Loucy (cell line): ENCODE data around the gene PDGFA.

ENCODE experiments used
- H2AFZ ChIP-seq: fragments of 200-600 bp; sonication (generic); 2 replicates; pipeline ENCODE4 v1.6.0; 2016; ENCODE audit warnings: antibody characterized with exemption, mild to moderate bottlenecking, low read length, moderate library complexity
- H3F3A ChIP-seq: fragments of 200-600 bp; 2 replicates; pipeline ENCODE4 v1.6.0; 2016; ENCODE audit warnings: antibody characterized with exemption, low read depth, mild to moderate bottlenecking
- H3K27me3 ChIP-seq: fragments of 200-600 bp; sonication (generic); 2 replicates; pipeline ENCODE4 v1.6.1; 2014; ENCODE audit warnings: low read length, mild to moderate bottlenecking; ENCODE audit not compliant: insufficient read depth, poor library complexity, severe bottlenecking
- H3K36me3 ChIP-seq: fragments of 200-600 bp; sonication (generic); 2 replicates; pipeline ENCODE4 v1.6.1; 2016; ENCODE audit warnings: low read length; ENCODE audit not compliant: insufficient read depth
- H3K4me1 ChIP-seq: fragments of 200-600 bp; sonication (generic); 2 replicates; pipeline ENCODE4 v1.5.1; 2014; ENCODE audit warnings: low read length, mild to moderate bottlenecking; ENCODE audit not compliant: insufficient read depth, poor library complexity, severe bottlenecking
- H3K4me2 ChIP-seq: fragments of 200-600 bp; sonication (generic); 2 replicates; pipeline ENCODE4 v1.6.0; 2014; ENCODE audit warnings: antibody characterized with exemption, low read length, low read depth, mild to moderate bottlenecking; ENCODE audit not compliant: poor library complexity, severe bottlenecking
- H3K4me3 ChIP-seq: fragments of 200-600 bp; sonication (generic); 2 replicates; pipeline ENCODE4 v1.5.1; 2014; ENCODE audit warnings: low read length, mild to moderate bottlenecking, mixed read lengths; ENCODE audit not compliant: poor library complexity, severe bottlenecking
- H3K79me2 ChIP-seq: fragments of 200-600 bp; sonication (generic); 2 replicates; pipeline ENCODE4 v1.6.1; 2014; ENCODE audit warnings: low read length; ENCODE audit not compliant: insufficient read depth
- H3K9ac ChIP-seq: fragments of 200-600 bp; sonication (generic); 2 replicates; pipeline ENCODE4 v1.6.0; 2014; ENCODE audit warnings: mild to moderate bottlenecking, low read depth, low read length, moderate library complexity; ENCODE audit not compliant: poor library complexity, severe bottlenecking
- H3K9me2 ChIP-seq: fragments of 200-600 bp; sonication (generic); replicated peaks from 2 replicates; pipeline ENCODE4 v1.6.1; 2016; ENCODE audit warnings: low read depth, low read length, mixed read lengths
- H3K9me3 ChIP-seq: fragments of 200-600 bp; sonication (generic); 2 replicates; pipeline ENCODE4 v1.6.1; 2014; ENCODE audit warnings: mild to moderate bottlenecking, antibody characterized with exemption, low read length, low read depth; ENCODE audit not compliant: insufficient read depth
- H4K20me1 ChIP-seq: fragments of 200-600 bp; sonication (generic); 2 replicates; pipeline ENCODE4 v1.6.0; 2014; ENCODE audit warnings: antibody characterized with exemption, low read length, mild to moderate bottlenecking; ENCODE audit not compliant: insufficient read depth, poor library complexity, severe bottlenecking
- EZH2phosphoT487 ChIP-seq: fragments of 200-600 bp; IDR thresholded peaks from 2 replicates; pipeline ENCODE4 v1.6.1; 2018; ENCODE audit warnings: antibody characterized with exemption, mild to moderate bottlenecking, moderate library complexity, borderline replicate concordance
- TF ChIP-seq, protein P1 (sequence below): fragments of 200-600 bp; sonication (generic); conservative IDR thresholded peaks from 2 replicates; pipeline ENCODE4 v1.5.1; 2014; ENCODE audit warnings: mild to moderate bottlenecking, antibody characterized with exemption, low read length

The PDGFA gene

GRCh38 chr7:503575-504111 is 16.0 kb downstream of the PDGFA start:
- no peaks in the 10 kb centered on the region for H3K9me2 ChIP-seq

GRCh38 chr7:502296-502695 is 17.4 kb downstream of the PDGFA start:
- TF ChIP-seq, protein P1, sequence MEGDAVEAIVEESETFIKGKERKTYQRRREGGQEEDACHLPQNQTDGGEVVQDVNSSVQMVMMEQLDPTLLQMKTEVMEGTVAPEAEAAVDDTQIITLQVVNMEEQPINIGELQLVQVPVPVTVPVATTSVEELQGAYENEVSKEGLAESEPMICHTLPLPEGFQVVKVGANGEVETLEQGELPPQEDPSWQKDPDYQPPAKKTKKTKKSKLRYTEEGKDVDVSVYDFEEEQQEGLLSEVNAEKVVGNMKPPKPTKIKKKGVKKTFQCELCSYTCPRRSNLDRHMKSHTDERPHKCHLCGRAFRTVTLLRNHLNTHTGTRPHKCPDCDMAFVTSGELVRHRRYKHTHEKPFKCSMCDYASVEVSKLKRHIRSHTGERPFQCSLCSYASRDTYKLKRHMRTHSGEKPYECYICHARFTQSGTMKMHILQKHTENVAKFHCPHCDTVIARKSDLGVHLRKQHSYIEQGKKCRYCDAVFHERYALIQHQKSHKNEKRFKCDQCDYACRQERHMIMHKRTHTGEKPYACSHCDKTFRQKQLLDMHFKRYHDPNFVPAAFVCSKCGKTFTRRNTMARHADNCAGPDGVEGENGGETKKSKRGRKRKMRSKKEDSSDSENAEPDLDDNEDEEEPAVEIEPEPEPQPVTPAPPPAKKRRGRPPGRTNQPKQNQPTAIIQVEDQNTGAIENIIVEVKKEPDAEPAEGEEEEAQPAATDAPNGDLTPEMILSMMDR, result no peak
- no peak for TF ChIP-seq EZH2phosphoT487
- Histone ChIP-seq H3K36me3 (no peaks in the 10 kb centered on the region), H3K27me3 (no peaks in the 10 kb centered on the region)

More at GRCh38 chr7:503575-504111, 16.0 kb downstream of the PDGFA start:
- no peaks in the 10 kb centered on the region for H3F3A ChIP-seq
- no peaks in the 10 kb centered on the region for H3K36me3 ChIP-seq
- no peaks in the 10 kb centered on the region for H4K20me1 ChIP-seq
- TF ChIP-seq EZH2phosphoT487, result no peak
- TF ChIP-seq, protein P1, result no peak
- H3K9me3 ChIP-seq, result no peaks in the 10 kb centered on the region
- H3K4me1 ChIP-seq, result no peaks in the 10 kb centered on the region
- no peak overlapping the region for H3K4me3 ChIP-seq
- H3K9ac ChIP-seq, result no peak overlapping the region
- no peak overlapping the region for H3K4me2 ChIP-seq
- H2AFZ ChIP-seq, result no peak overlapping the region
- H3K27me3 ChIP-seq, result no peaks in the 10 kb centered on the region
- no peaks in the 10 kb centered on the region for H3K79me2 ChIP-seq

DNA sequence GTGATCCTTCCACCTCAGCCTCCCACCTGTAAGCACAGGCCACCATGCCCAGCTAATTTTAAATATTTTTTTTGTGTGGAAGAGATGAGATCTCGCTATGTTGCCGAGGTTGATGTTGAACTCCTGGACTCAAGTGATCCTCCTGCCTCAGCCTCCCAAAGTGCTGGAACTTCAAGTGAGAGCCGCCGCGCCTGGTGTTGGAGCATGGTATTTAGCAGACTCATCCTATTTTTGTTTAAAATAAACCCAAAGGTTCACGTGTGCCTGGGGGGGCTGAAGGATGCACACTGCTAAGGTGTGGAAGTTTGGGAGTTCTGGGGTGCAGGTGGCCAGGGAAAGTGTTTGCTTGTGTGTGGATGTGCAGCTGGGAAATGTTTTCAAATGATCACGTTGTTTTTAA is 18.1 kb downstream of the PDGFA start:
- TF ChIP-seq, protein P1, result no peak
- no peak for TF ChIP-seq EZH2phosphoT487
- H3K27me3 ChIP-seq, result no peaks in the 10 kb centered on the region
- no peak overlapping the region for H3K9ac ChIP-seq
- H3K79me2 ChIP-seq, result no peaks in the 10 kb centered on the region
- no peaks in the 10 kb centered on the region for H3K36me3 ChIP-seq
- no peaks in the 10 kb centered on the region for H3K9me2 ChIP-seq
- H3K9me3 ChIP-seq, result no peaks in the 10 kb centered on the region
- H2AFZ ChIP-seq, result no peak overlapping the region
- no peak overlapping the region for H3K4me2 ChIP-seq
- no peak overlapping the region for H3K4me3 ChIP-seq
- H3K4me1 ChIP-seq, result no peaks in the 10 kb centered on the region
- H3F3A ChIP-seq, result no peaks in the 10 kb centered on the region
- H4K20me1 ChIP-seq, result no peaks in the 10 kb centered on the region

More at GRCh38 chr7:502296-502695, 17.4 kb downstream of the PDGFA start:
- H4K20me1 ChIP-seq, result no peaks in the 10 kb centered on the region
- no peaks in the 10 kb centered on the region for H3K9me2 ChIP-seq
- H3K4me3 ChIP-seq, result no peak overlapping the region
- no peak overlapping the region for H3K9ac ChIP-seq
- no peaks in the 10 kb centered on the region for H3F3A ChIP-seq
- H3K4me1 ChIP-seq, result no peaks in the 10 kb centered on the region
- no peaks in the 10 kb centered on the region for H3K9me3 ChIP-seq
- no peaks in the 10 kb centered on the region for H3K79me2 ChIP-seq
- no peak overlapping the region for H2AFZ ChIP-seq
- no peak overlapping the region for H3K4me2 ChIP-seq
